Measurements from ENCODE around the gene KCTD16.
A peak's percentile ranks its signal among the peaks of the same experiment; 100 is the strongest.

The KCTD16 gene

GRCh38 chr5:144167998-144168397, 2.7 kb upstream of the KCTD16 start:
- DNase-seq: no peak

- DNase-seq: no peak
Measured at GRCh38 chr5:144169904-144170275, 783 bp upstream of the KCTD16 start.

- DNase-seq: no peak
Measured at GRCh38 chr5:144173766-144174165, 3.1 kb downstream of the KCTD16 start.

GRCh38 chr5:144177548-144177947, 6.9 kb downstream of the KCTD16 start:
- DNase-seq: no peak

GRCh38 chr5:144179226-144179625, 8.6 kb downstream of the KCTD16 start:
- no peak for DNase-seq

GRCh38 chr5:144183254-144183889, 12.7 kb downstream of the KCTD16 start:
- no peak for DNase-seq

- peak; percentile 70 for DNase-seq
Measured at GRCh38 chr5:144187699-144188294, 17.1 kb downstream of the KCTD16 start.

- DNase-seq: peak; percentile 71
Measured at GRCh38 chr5:144189800-144190429, 19.2 kb downstream of the KCTD16 start.

GRCh38 chr5:144191531-144191930, 20.9 kb downstream of the KCTD16 start:
- no peak for DNase-seq

GRCh38 chr5:144191998-144192397, 21.3 kb downstream of the KCTD16 start:
- DNase-seq: no peak

GRCh38 chr5:144192661-144193060, 22.0 kb downstream of the KCTD16 start:
- DNase-seq: no peak

- no peak for DNase-seq
Measured at GRCh38 chr5:144194144-144194543, 23.5 kb downstream of the KCTD16 start.

- DNase-seq: no peak
Measured at GRCh38 chr5:144195448-144195847, 24.8 kb downstream of the KCTD16 start.

GRCh38 chr5:144196612-144197011, 25.9 kb downstream of the KCTD16 start:
- no peak for DNase-seq

- no peak for DNase-seq
Measured at GRCh38 chr5:144198386-144198785, 27.7 kb downstream of the KCTD16 start.

GRCh38 chr5:144201588-144201987, 30.9 kb downstream of the KCTD16 start:
- no peak for DNase-seq

- no peak for DNase-seq
Measured at GRCh38 chr5:144202072-144202471, 31.4 kb downstream of the KCTD16 start.

GRCh38 chr5:144202726-144203125, 32.1 kb downstream of the KCTD16 start:
- no peak for DNase-seq

GRCh38 chr5:144203750-144204596, 33.3 kb downstream of the KCTD16 start:
- no peak for DNase-seq

- DNase-seq: no peak
Measured at GRCh38 chr5:144205141-144205551, 34.5 kb downstream of the KCTD16 start.

- no peak for DNase-seq
Measured at GRCh38 chr5:144206141-144206540, 35.5 kb downstream of the KCTD16 start.

GRCh38 chr5:144207875-144208444, 37.3 kb downstream of the KCTD16 start:
- no peak for DNase-seq

- DNase-seq: no peak
Measured at GRCh38 chr5:144209361-144209760, 38.7 kb downstream of the KCTD16 start.
